Panc1 (cell line): ENCODE data around the gene CABCOCO1.

ENCODE experiments used
- POLR2AphosphoS5 ChIP-seq: IDR thresholded peaks from 2 replicates; pipeline ENCODE4 v1.6.1; 2012; ENCODE audit warnings: mild to moderate bottlenecking, low read depth, low read length, moderate library complexity
- SIN3A ChIP-seq: IDR thresholded peaks from 2 replicates; pipeline ENCODE4 v1.6.1; 2012; ENCODE audit warnings: low read depth, mild to moderate bottlenecking, low read length, moderate library complexity, borderline replicate concordance; ENCODE audit not compliant: insufficient read depth
- TF ChIP-seq, protein P1 (sequence below): fragments of 450-650 bp; IDR thresholded peaks from 2 replicates; pipeline ENCODE4 v1.5.1; 2017; ENCODE audit warnings: mild to moderate bottlenecking
- TF ChIP-seq, protein P2 (sequence below), 2 experiments: IDR thresholded peaks; 2 replicates each; pipeline ENCODE4 v1.6.1; 2011 to 2012; ENCODE audit warnings: low read depth in 2 of 2, control low read depth in 1 of 2, low read length in 1 of 2, mild to moderate bottlenecking in 1 of 2, moderate library complexity in 1 of 2; ENCODE audit not compliant: insufficient read depth in 1 of 2

DNA sequence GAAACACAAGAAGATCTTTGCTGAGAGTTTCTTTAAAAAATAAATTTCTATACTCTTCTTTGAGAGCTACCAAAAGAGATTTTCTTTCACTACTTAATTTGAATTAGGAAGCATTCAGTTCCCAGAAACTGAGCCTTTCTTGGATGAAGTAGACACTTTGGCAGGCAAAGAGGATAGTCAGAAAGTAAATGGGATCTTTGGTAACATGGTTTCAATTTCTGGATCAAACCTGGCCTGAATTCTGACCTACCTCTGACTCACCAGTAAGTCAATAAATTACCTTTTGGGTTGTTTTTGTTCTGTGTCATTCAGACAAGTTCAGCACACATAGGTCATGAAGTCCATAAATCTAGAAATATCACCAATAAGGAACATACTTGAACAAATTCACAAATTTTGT lies 26.8 kb upstream of the CABCOCO1 start:
- TF ChIP-seq, protein P1, sequence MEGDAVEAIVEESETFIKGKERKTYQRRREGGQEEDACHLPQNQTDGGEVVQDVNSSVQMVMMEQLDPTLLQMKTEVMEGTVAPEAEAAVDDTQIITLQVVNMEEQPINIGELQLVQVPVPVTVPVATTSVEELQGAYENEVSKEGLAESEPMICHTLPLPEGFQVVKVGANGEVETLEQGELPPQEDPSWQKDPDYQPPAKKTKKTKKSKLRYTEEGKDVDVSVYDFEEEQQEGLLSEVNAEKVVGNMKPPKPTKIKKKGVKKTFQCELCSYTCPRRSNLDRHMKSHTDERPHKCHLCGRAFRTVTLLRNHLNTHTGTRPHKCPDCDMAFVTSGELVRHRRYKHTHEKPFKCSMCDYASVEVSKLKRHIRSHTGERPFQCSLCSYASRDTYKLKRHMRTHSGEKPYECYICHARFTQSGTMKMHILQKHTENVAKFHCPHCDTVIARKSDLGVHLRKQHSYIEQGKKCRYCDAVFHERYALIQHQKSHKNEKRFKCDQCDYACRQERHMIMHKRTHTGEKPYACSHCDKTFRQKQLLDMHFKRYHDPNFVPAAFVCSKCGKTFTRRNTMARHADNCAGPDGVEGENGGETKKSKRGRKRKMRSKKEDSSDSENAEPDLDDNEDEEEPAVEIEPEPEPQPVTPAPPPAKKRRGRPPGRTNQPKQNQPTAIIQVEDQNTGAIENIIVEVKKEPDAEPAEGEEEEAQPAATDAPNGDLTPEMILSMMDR = no peak
- TF ChIP-seq SIN3A (no peak), POLR2AphosphoS5 (no peak)
- TF ChIP-seq, protein P2, sequence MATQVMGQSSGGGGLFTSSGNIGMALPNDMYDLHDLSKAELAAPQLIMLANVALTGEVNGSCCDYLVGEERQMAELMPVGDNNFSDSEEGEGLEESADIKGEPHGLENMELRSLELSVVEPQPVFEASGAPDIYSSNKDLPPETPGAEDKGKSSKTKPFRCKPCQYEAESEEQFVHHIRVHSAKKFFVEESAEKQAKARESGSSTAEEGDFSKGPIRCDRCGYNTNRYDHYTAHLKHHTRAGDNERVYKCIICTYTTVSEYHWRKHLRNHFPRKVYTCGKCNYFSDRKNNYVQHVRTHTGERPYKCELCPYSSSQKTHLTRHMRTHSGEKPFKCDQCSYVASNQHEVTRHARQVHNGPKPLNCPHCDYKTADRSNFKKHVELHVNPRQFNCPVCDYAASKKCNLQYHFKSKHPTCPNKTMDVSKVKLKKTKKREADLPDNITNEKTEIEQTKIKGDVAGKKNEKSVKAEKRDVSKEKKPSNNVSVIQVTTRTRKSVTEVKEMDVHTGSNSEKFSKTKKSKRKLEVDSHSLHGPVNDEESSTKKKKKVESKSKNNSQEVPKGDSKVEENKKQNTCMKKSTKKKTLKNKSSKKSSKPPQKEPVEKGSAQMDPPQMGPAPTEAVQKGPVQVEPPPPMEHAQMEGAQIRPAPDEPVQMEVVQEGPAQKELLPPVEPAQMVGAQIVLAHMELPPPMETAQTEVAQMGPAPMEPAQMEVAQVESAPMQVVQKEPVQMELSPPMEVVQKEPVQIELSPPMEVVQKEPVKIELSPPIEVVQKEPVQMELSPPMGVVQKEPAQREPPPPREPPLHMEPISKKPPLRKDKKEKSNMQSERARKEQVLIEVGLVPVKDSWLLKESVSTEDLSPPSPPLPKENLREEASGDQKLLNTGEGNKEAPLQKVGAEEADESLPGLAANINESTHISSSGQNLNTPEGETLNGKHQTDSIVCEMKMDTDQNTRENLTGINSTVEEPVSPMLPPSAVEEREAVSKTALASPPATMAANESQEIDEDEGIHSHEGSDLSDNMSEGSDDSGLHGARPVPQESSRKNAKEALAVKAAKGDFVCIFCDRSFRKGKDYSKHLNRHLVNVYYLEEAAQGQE (IDR thresholded peaks at IDR 0.05; ENCODE audit: insufficient read depth in 1 of 2, low read depth in 2 of 2, low read length in 1 of 2) = no peak
